Endothelial cell of umbilical vein (primary cell): Measurements from ENCODE around the gene RNF121.

Source experiments
- EZH2 ChIP-seq: IDR thresholded peaks from 2 replicates; pipeline ENCODE4 v1.6.1; 2012; ENCODE audit warnings: borderline replicate concordance, low read depth, mild to moderate bottlenecking, moderate library complexity, low read length, inconsistent platforms; ENCODE audit not compliant: severe bottlenecking
- FOS ChIP-seq: IDR thresholded peaks from 2 replicates; pipeline ENCODE4 v1.6.1; 2011; ENCODE audit warnings: mild to moderate bottlenecking, low read length, moderate library complexity, borderline replicate concordance; ENCODE audit not compliant: insufficient read depth
- GATA2 ChIP-seq: IDR thresholded peaks from 2 replicates; pipeline ENCODE4 v1.7.0; 2011; ENCODE audit warnings: low read depth, mild to moderate bottlenecking, moderate library complexity, mixed read lengths, low read length; ENCODE audit not compliant: insufficient read length, insufficient read depth
- JUN ChIP-seq: IDR thresholded peaks from 2 replicates; pipeline ENCODE4 v1.6.1; 2011; ENCODE audit warnings: borderline replicate concordance, low read depth; ENCODE audit not compliant: insufficient read length, insufficient read depth
- MYC ChIP-seq: IDR thresholded peaks from one replicate; pipeline ENCODE4 v1.6.1; 2011; ENCODE audit warnings: mild to moderate bottlenecking, low read depth, low read length
- POLR2A ChIP-seq: IDR thresholded peaks from 2 replicates; pipeline ENCODE4 v1.6.1; 2012; ENCODE audit warnings: low read depth, mild to moderate bottlenecking, control low read depth, low read length
- POLR2AphosphoS5 ChIP-seq: IDR thresholded peaks from 2 replicates; pipeline ENCODE4 v1.6.1; 2012; ENCODE audit warnings: low read depth, mild to moderate bottlenecking, control low read depth, low read length, moderate library complexity; ENCODE audit not compliant: insufficient read depth
- TF ChIP-seq, protein P1 (sequence below), 2 donors: IDR thresholded peaks; 1 replicate in 1 of 2; 2 replicates in 1 of 2; pipeline ENCODE4 v1.5.1; 2011; ENCODE audit warnings: low read length in 2 of 2, mild to moderate bottlenecking in 2 of 2, moderate library complexity in 2 of 2, control low read depth in 1 of 2, inconsistent platforms in 1 of 2, low read depth in 1 of 2; ENCODE audit not compliant: insufficient read depth in 1 of 2; ENCODE audit errors: extremely low read depth in 1 of 2
- TF ChIP-seq, protein P2 (sequence below): IDR thresholded peaks from 2 replicates; pipeline ENCODE4 v1.6.1; 2011; ENCODE audit not compliant: insufficient read depth, insufficient read length

DNA sequence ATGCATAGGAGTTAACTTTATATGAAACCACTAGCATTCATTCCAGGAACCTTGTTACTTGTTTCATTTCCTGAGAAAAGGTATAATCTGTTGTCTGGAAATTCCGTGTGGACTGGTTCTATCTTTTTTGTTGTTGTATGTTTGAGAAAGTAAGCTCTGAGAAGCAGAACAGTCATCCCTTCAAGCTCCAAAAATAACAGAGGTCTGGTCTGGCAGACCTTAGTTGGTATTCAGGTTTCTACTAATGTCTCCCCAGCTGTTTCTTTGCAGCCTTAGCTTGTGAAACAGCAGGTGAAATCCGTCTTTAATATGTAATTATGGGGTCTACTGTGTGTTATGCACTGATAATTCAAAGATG is 2.4 kb downstream of the RNF121 start:
- no peak for TF ChIP-seq EZH2
- TF ChIP-seq, protein P1, sequence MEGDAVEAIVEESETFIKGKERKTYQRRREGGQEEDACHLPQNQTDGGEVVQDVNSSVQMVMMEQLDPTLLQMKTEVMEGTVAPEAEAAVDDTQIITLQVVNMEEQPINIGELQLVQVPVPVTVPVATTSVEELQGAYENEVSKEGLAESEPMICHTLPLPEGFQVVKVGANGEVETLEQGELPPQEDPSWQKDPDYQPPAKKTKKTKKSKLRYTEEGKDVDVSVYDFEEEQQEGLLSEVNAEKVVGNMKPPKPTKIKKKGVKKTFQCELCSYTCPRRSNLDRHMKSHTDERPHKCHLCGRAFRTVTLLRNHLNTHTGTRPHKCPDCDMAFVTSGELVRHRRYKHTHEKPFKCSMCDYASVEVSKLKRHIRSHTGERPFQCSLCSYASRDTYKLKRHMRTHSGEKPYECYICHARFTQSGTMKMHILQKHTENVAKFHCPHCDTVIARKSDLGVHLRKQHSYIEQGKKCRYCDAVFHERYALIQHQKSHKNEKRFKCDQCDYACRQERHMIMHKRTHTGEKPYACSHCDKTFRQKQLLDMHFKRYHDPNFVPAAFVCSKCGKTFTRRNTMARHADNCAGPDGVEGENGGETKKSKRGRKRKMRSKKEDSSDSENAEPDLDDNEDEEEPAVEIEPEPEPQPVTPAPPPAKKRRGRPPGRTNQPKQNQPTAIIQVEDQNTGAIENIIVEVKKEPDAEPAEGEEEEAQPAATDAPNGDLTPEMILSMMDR (IDR thresholded peaks at IDR 0.05; ENCODE audit: extremely low read depth in 1 of 2, insufficient read depth in 1 of 2, low read depth in 1 of 2, low read length in 2 of 2) = no peak
- TF ChIP-seq JUN = no peak
- no peak for TF ChIP-seq POLR2A
- TF ChIP-seq, protein P2, sequence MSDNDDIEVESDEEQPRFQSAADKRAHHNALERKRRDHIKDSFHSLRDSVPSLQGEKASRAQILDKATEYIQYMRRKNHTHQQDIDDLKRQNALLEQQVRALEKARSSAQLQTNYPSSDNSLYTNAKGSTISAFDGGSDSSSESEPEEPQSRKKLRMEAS = no peak
- no peak for TF ChIP-seq FOS
- no peak for TF ChIP-seq POLR2AphosphoS5
- no peak for TF ChIP-seq MYC
- no peak for TF ChIP-seq GATA2
